HEK293 (cell line): Measurements from ENCODE around the gene ARMH3.
A peak's percentile ranks its signal among the peaks of the same experiment; 100 is the strongest.

Experiments used
- CTCF ChIA-PET: fragments of 350-600 bp; formaldehyde crosslinking; extraction: SDS; loops from one replicate; lab custom pipeline; 2021; ENCODE audit warnings: antibody characterized with exemption; lab: Yijun Ruan, JAX
- POLR2A ChIA-PET: fragments of 300-600 bp; formaldehyde crosslinking; extraction: SDS; loops from one replicate; lab custom pipeline; 2020; ENCODE audit warnings: antibody characterized with exemption, inconsistent platforms; lab: Yijun Ruan, JAX
- H3K27ac ChIP-seq: fragments of 200-500 bp; sonication (Bioruptor generic); 2 replicates; pipeline ENCODE4 v1.5.1; 2014; ENCODE audit warnings: low read depth, low read length, control low read depth, inconsistent platforms; ENCODE audit errors: extremely low read depth
- H3K36me3 ChIP-seq, 2 experiments: fragments of 200-500 bp in 1 of 2; sonication (Bioruptor generic) in 1 of 2; 1 replicate in 1 of 2; 2 replicates in 1 of 2; pipeline ENCODE4 v1.5.1; 2014 to 2017; ENCODE audit warnings: inconsistent platforms in 2 of 2, low read length in 2 of 2; ENCODE audit not compliant: control insufficient read depth in 2 of 2, insufficient read depth in 1 of 2
- H3K4me1 ChIP-seq: fragments of 200-500 bp; sonication (Bioruptor generic); 2 replicates; pipeline ENCODE4 v1.5.1; 2014; ENCODE audit warnings: mild to moderate bottlenecking, low read length, inconsistent platforms; ENCODE audit not compliant: control insufficient read depth, insufficient read depth
- H3K4me3 ChIP-seq: 2 replicates; pipeline ENCODE4 v1.5.1; 2011; ENCODE audit warnings: low read depth, mild to moderate bottlenecking, control low read depth, low read length, moderate library complexity
- H3K9me3 ChIP-seq: fragments of 200-500 bp; sonication (Bioruptor generic); 2 replicates; pipeline ENCODE4 v1.5.1; 2014; ENCODE audit warnings: low read depth, low read length, inconsistent platforms; ENCODE audit not compliant: control insufficient read depth, insufficient read depth
- EGR2 ChIP-seq: fragments of 450-650 bp; formaldehyde crosslinking; IDR thresholded peaks from 2 replicates; pipeline ENCODE4 v1.5.1; 2016; ENCODE audit warnings: low read depth, missing biosample characterization, missing genetic modification characterization
- GLI4 ChIP-seq: fragments of 450-650 bp; formaldehyde crosslinking; IDR thresholded peaks from 2 replicates; pipeline ENCODE4 v1.5.1; 2016; ENCODE audit warnings: missing biosample characterization, missing genetic modification characterization
- KLF1 ChIP-seq: fragments of 450-650 bp; formaldehyde crosslinking; IDR thresholded peaks from 2 replicates; pipeline ENCODE4 v1.5.1; 2016; ENCODE audit warnings: missing biosample characterization, missing genetic modification characterization
- MYNN ChIP-seq: fragments of 450-650 bp; formaldehyde crosslinking; IDR thresholded peaks from 2 replicates; pipeline ENCODE4 v1.5.1; 2016; ENCODE audit warnings: missing biosample characterization, missing genetic modification characterization, borderline replicate concordance
- SP7 ChIP-seq: fragments of 450-650 bp; formaldehyde crosslinking; IDR thresholded peaks from 2 replicates; pipeline ENCODE4 v1.5.1; 2016; ENCODE audit warnings: missing biosample characterization, missing genetic modification characterization
- YY2 ChIP-seq: fragments of 450-650 bp; formaldehyde crosslinking; IDR thresholded peaks from 2 replicates; pipeline ENCODE4 v1.5.1; 2016; ENCODE audit warnings: missing biosample characterization, missing genetic modification characterization
- ZBTB10 ChIP-seq: fragments of 450-650 bp; formaldehyde crosslinking; IDR thresholded peaks from 2 replicates; pipeline ENCODE4 v1.5.1; 2016; ENCODE audit warnings: missing biosample characterization, missing genetic modification characterization
- ZBTB20 ChIP-seq: fragments of 450-650 bp; formaldehyde crosslinking; IDR thresholded peaks from 2 replicates; pipeline ENCODE4 v1.5.1; 2016; ENCODE audit warnings: missing biosample characterization, missing genetic modification characterization
- ZBTB48 ChIP-seq: fragments of 450-650 bp; formaldehyde crosslinking; IDR thresholded peaks from 2 replicates; pipeline ENCODE4 v1.5.1; 2016; ENCODE audit warnings: missing biosample characterization, missing genetic modification characterization
- ZFHX2 ChIP-seq: fragments of 450-650 bp; formaldehyde crosslinking; conservative IDR thresholded peaks from 2 replicates; pipeline ENCODE4 v1.5.1; 2016; ENCODE audit warnings: missing biosample characterization, missing genetic modification characterization
- ZFP3 ChIP-seq: fragments of 450-650 bp; formaldehyde crosslinking; IDR thresholded peaks from 2 replicates; pipeline ENCODE4 v1.5.1; 2016; ENCODE audit warnings: low read depth, missing biosample characterization, missing genetic modification characterization
- ZNF16 ChIP-seq: fragments of 450-650 bp; formaldehyde crosslinking; IDR thresholded peaks from 2 replicates; pipeline ENCODE4 v1.5.1; 2016; ENCODE audit warnings: low read depth, missing biosample characterization, missing genetic modification characterization
- ZNF174 ChIP-seq: fragments of 450-650 bp; formaldehyde crosslinking; IDR thresholded peaks from 2 replicates; pipeline ENCODE4 v1.5.0; 2017; ENCODE audit warnings: missing biosample characterization, mild to moderate bottlenecking, missing genetic modification characterization
- ZNF223 ChIP-seq: fragments of 450-650 bp; formaldehyde crosslinking; IDR thresholded peaks from 2 replicates; pipeline ENCODE4 v1.5.1; 2016; ENCODE audit warnings: missing biosample characterization, missing genetic modification characterization
- ZNF292 ChIP-seq: fragments of 450-650 bp; formaldehyde crosslinking; IDR thresholded peaks from 2 replicates; pipeline ENCODE4 v1.5.1; 2016; ENCODE audit warnings: low read depth, missing biosample characterization, missing genetic modification characterization, borderline replicate concordance
- ZNF350 ChIP-seq: fragments of 450-650 bp; formaldehyde crosslinking; IDR thresholded peaks from 2 replicates; pipeline ENCODE4 v1.5.0; 2017; ENCODE audit warnings: missing biosample characterization, mild to moderate bottlenecking, missing genetic modification characterization
- ZNF366 ChIP-seq: fragments of 450-650 bp; formaldehyde crosslinking; conservative IDR thresholded peaks from 2 replicates; pipeline ENCODE4 v1.5.1; 2016; ENCODE audit warnings: missing biosample characterization, missing genetic modification characterization
- ZNF548 ChIP-seq: fragments of 450-650 bp; formaldehyde crosslinking; IDR thresholded peaks from 2 replicates; pipeline ENCODE4 v1.5.1; 2016; ENCODE audit warnings: missing biosample characterization, missing genetic modification characterization
- ZNF555 ChIP-seq: fragments of 450-650 bp; formaldehyde crosslinking; conservative IDR thresholded peaks from 2 replicates; pipeline ENCODE4 v1.5.1; 2017; ENCODE audit warnings: missing biosample characterization, mild to moderate bottlenecking, missing genetic modification characterization, inconsistent platforms
- ZNF596 ChIP-seq: fragments of 450-650 bp; IDR thresholded peaks from 2 replicates; pipeline ENCODE4 v1.5.0; 2018; ENCODE audit warnings: missing biosample characterization, mild to moderate bottlenecking, missing genetic modification characterization, moderate library complexity
- ZNF629 ChIP-seq: fragments of 450-650 bp; formaldehyde crosslinking; IDR thresholded peaks from 2 replicates; pipeline ENCODE4 v1.5.1; 2017; ENCODE audit warnings: missing biosample characterization, missing genetic modification characterization
- ZNF76 ChIP-seq: fragments of 450-650 bp; formaldehyde crosslinking; IDR thresholded peaks from 2 replicates; pipeline ENCODE4; 2016; ENCODE audit warnings: low read depth, missing biosample characterization, missing genetic modification characterization, borderline replicate concordance
- ZNF791 ChIP-seq: fragments of 450-650 bp; formaldehyde crosslinking; IDR thresholded peaks from 2 replicates; pipeline ENCODE4 v1.5.1; 2016; ENCODE audit warnings: missing biosample characterization, missing genetic modification characterization
- ZNF830 ChIP-seq: fragments of 450-650 bp; IDR thresholded peaks from 2 replicates; pipeline ENCODE4 v1.5.0; 2018; ENCODE audit warnings: missing biosample characterization, missing genetic modification characterization, low read depth, mild to moderate bottlenecking, moderate library complexity
- TF ChIP-seq, protein P1 (sequence below): fragments of 450-650 bp; formaldehyde crosslinking; IDR thresholded peaks from 2 replicates; pipeline ENCODE4 v1.5.1; 2017; ENCODE audit warnings: missing biosample characterization, missing genetic modification characterization
- TF ChIP-seq, protein P2 (sequence below): fragments of 450-650 bp; formaldehyde crosslinking; IDR thresholded peaks from 2 replicates; pipeline ENCODE4 v1.5.1; 2016; ENCODE audit warnings: missing biosample characterization, missing genetic modification characterization
- TF ChIP-seq, protein P3 (sequence below): fragments of 450-650 bp; formaldehyde crosslinking; IDR thresholded peaks from 2 replicates; pipeline ENCODE4 v1.5.1; 2016; ENCODE audit warnings: missing biosample characterization, missing genetic modification characterization

The ARMH3 gene

DNA sequence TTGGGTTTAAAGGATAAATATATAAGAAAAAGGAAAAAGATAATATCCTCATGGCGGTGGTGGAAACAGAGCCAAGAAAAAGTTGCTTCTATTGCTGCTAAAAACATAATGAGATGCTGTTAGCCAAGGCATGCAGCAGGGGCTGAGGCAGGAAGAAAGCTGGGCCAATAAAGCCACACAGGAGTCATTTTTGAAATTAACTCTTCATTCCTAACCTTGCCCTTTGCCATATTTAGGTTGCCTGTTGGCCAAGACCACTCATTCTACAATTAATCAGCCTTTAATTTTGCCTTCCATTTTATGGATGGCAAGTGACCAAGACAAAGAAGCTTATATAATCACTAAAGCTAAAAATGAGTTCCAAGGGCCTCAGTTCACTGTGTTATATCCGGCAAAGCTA lies 58.2 kb downstream of the ARMH3 start:
- TF ChIP-seq, protein P1, sequence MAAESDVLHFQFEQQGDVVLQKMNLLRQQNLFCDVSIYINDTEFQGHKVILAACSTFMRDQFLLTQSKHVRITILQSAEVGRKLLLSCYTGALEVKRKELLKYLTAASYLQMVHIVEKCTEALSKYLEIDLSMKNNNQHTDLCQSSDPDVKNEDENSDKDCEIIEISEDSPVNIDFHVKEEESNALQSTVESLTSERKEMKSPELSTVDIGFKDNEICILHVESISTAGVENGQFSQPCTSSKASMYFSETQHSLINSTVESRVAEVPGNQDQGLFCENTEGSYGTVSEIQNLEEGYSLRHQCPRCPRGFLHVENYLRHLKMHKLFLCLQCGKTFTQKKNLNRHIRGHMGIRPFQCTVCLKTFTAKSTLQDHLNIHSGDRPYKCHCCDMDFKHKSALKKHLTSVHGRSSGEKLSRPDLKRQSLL = no peak
- no peak for TF ChIP-seq ZNF555 (tag by site-specific recombination)
- Histone ChIP-seq H3K4me3 (no peak overlapping the region), H3K9me3 (no peaks in the 10 kb centered on the region), H3K4me1 (peaks cover 7% of the 10 kb centered on the region), H3K36me3 (peaks cover 45 to 51% of the 10 kb centered on the region in 2 experiments), H3K27ac (no peak overlapping the region)
- POLR2A ChIA-PET = interaction anchor here (0.6 to 0.9 kb wide), 3 partner anchors 9 to 141 kb away, joined by 4 to 6 read pairs (median 4); no protein-coding TSS in a partner anchor
- CTCF ChIA-PET = interaction anchor here (0.5 to 7.1 kb wide), 5 partner anchors 12 to 1343 kb away, joined by 3 to 43 read pairs (median 11); no protein-coding TSS in a partner anchor

DNA sequence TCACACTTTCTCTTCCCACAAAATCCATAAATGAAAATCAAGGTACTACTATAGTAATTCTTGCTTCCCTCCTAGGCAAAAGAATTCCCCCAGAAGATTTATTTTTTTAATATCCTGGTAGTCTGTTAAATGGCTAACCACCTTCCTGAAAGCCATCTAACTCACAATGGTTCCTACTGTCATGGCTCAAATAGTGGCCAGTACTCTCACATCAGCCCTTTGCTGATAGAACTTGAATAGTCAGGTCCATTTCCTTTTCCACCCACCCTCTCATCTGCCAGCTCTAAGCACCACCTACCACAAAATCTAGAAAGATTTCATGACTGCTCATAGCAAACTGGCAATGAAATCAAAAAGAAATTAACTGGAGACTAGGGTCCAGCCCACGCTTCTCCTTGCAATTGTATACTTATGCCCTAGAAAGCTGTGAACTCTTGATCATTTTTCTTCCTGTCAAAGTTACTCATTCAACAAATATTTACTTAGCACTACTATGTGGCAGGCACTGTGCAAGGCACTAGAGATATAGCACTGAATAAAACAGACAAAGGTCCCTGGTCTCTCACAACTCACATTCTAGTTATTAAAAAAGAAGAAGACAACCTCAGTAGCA lies 60.4 kb downstream of the ARMH3 start:
- no peak overlapping the region for H3K27ac ChIP-seq
- TF ChIP-seq ZNF830 (no peak), ZNF223 (tag by site-specific recombination) (no peak), SP7 (0 out of 2 replicates have a peak, but pooled peaks have one; percentile 19), EGR2 (peak; percentile 66), ZBTB48 (tag by site-specific recombination) (no peak), ZNF548 (tag by site-specific recombination) (no peak), ZFHX2 (tag by site-specific recombination) (peak; percentile 81), ZFP3 (tag by site-specific recombination) (no peak), MYNN (tag by site-specific recombination) (no peak)
- CTCF ChIA-PET = interaction anchor here (0.5 to 7.1 kb wide), 7 partner anchors 14 to 398 kb away, joined by 3 to 43 read pairs (median 5); no protein-coding TSS in a partner anchor

GRCh38 chr10:101993651-101994200 lies 62.2 kb downstream of the ARMH3 start:
- Histone ChIP-seq H3K36me3 (peaks cover 48 to 70% of the 10 kb centered on the region in 2 experiments), H3K9me3 (no peaks in the 10 kb centered on the region), H3K4me1 (peaks cover 7% of the 10 kb centered on the region), H3K27ac (no peak overlapping the region), H3K4me3 (no peak overlapping the region)
- POLR2A ChIA-PET = no interaction called here
- CTCF ChIA-PET = interaction anchor here (1.1 to 7.1 kb wide), 3 partner anchors 16 to 153 kb away, joined by 3 to 28 read pairs (median 7); no protein-coding TSS in a partner anchor
- no peak for TF ChIP-seq ZNF350
- TF ChIP-seq ZNF174 (tag by site-specific recombination) = no peak
- TF ChIP-seq ZNF791 (tag by site-specific recombination) = no peak
- TF ChIP-seq, protein P2, sequence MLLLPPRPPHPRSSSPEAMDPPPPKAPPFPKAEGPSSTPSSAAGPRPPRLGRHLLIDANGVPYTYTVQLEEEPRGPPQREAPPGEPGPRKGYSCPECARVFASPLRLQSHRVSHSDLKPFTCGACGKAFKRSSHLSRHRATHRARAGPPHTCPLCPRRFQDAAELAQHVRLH (tag by site-specific recombination) = no peak
- TF ChIP-seq ZNF366 (tag by site-specific recombination) = no peak
- no peak for TF ChIP-seq ZNF292 (tag by site-specific recombination)
- no peak for TF ChIP-seq ZNF629 (tag by site-specific recombination)
- TF ChIP-seq ZBTB20 = no peak
- no peak for TF ChIP-seq ZBTB10
- TF ChIP-seq YY2 (tag by site-specific recombination) = no peak
- TF ChIP-seq ZNF596 (tag by site-specific recombination) = no peak
- no peak for TF ChIP-seq GLI4 (tag by site-specific recombination)
- TF ChIP-seq, protein P3, sequence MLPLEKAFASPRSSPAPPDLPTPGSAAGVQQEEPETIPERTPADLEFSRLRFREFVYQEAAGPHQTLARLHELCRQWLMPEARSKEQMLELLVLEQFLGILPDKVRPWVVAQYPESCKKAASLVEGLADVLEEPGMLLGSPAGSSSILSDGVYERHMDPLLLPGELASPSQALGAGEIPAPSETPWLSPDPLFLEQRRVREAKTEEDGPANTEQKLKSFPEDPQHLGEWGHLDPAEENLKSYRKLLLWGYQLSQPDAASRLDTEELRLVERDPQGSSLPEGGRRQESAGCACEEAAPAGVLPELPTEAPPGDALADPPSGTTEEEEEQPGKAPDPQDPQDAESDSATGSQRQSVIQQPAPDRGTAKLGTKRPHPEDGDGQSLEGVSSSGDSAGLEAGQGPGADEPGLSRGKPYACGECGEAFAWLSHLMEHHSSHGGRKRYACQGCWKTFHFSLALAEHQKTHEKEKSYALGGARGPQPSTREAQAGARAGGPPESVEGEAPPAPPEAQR (tag by site-specific recombination) = no peak
- TF ChIP-seq ZNF76 (tag by site-specific recombination) = no peak
- TF ChIP-seq KLF1 = no peak
- no peak for TF ChIP-seq ZNF16

More for the DNA sequence above, 60.4 kb downstream of the ARMH3 start:
- H3K36me3 ChIP-seq = peaks cover 43 to 57% of the 10 kb centered on the region in 2 experiments
- H3K4me3 ChIP-seq = no peak overlapping the region
- H3K4me1 ChIP-seq = peaks cover 7% of the 10 kb centered on the region
- POLR2A ChIA-PET = interaction anchor here (0.5 to 1.3 kb wide), 2 partner anchors 30 to 177 kb away, joined by 3 to 4 read pairs; partner anchors contain the start of gene OGA
- no peaks in the 10 kb centered on the region for H3K9me3 ChIP-seq
